Measurements from ENCODE around the gene STK11IP. TPM values are rescaled to one million over a fixed set of nuclear protein-coding genes. Genes with fewer than 3 reads are reported as not detected.

Gene STK11IP
- total RNA-seq, 2 experiments from 2014 or later = 26.4 to 27.5 TPM

DNA sequence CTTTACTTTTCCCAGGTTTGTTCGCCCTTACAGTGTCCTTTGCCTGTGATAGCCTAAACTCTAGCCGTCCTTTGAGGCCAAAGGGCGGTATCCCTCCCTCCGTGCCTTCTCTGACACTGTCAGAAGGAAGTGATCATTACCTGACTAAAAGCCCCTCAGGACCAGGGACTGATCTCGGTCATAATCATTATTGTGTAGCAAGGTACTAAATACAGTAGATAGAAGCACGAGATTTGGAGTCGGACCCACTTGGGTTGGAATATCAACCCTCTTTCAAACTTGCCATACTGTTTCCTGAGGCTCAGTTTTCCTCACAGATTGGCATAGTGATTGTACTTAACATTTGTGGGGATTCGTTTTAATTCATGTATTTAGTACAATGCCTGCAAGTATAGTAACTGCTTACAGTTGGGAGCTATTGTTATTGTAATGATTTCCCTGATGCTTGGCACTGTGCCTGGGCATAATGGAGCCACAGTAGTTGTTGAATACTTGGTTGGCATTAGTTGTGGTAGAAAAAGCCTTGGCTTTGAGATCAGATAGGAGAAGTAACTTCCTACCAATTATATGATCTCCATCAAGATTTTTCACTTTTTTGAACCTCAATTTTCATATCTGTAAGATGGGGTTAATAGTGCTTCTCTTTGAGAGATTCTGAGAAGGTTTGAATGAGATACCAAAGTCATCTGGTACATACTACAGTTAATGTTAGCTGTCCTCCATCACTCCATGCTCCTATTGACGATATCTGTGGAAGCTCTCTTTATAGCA, 836 bp downstream of the STK11IP start:
- POLR2A ChIA-PET = no interaction called here
- Mint-ChIP-seq H3K27me3 (no peaks in the 10 kb centered on the region), H3K27ac (peak overlapping the region; percentile 98), H3K36me3 (ENCODE audit: low read depth) (peaks cover 5% of the 10 kb centered on the region), H3K4me3 (peak overlapping the region; percentile 95), H3K4me1 (ENCODE audit: low read depth) (peaks cover 22% of the 10 kb centered on the region), H3K9me3 (no peaks in the 10 kb centered on the region)
- no peak for ATAC-seq
- CTCF ChIA-PET = interaction anchor here (1.1 to 3.2 kb wide), 7 partner anchors 38 to 69 kb away, joined by 3 to 20 read pairs (median 6); partner anchors contain the start of gene CHPF
- TF ChIP-seq, protein P1, sequence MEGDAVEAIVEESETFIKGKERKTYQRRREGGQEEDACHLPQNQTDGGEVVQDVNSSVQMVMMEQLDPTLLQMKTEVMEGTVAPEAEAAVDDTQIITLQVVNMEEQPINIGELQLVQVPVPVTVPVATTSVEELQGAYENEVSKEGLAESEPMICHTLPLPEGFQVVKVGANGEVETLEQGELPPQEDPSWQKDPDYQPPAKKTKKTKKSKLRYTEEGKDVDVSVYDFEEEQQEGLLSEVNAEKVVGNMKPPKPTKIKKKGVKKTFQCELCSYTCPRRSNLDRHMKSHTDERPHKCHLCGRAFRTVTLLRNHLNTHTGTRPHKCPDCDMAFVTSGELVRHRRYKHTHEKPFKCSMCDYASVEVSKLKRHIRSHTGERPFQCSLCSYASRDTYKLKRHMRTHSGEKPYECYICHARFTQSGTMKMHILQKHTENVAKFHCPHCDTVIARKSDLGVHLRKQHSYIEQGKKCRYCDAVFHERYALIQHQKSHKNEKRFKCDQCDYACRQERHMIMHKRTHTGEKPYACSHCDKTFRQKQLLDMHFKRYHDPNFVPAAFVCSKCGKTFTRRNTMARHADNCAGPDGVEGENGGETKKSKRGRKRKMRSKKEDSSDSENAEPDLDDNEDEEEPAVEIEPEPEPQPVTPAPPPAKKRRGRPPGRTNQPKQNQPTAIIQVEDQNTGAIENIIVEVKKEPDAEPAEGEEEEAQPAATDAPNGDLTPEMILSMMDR (IDR thresholded peaks at IDR 0.05) = no peak
- intact Hi-C loops (cut with micrococcal nuclease) = loop anchor here (5.0 kb wide), 1 partner anchor 56 kb away; the partner anchor contains the start of genes CHPF and TMEM198
- no peak for DNase-seq

DNA sequence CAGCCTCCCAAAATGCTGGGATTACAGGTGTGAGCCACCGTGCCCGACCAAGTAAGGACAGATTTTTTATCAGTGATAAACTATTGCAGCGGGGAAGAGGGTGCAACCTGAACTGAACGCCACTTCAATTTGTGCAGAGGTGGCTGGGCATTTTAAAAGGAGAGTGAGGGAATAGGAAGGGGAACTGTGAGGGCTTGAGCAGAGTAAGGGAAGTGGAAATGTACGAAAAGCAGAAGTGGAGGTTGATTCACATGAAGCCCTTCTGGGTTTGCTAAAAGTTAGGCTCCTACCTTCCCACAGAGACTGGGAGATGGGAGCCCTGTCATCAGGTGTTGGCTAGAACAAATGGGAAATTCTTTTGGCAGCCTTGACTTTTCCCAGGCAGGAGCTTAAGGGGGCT, 6.1 kb downstream of the STK11IP start:
- DNase-seq (no peak), ATAC-seq (no peak)
- CTCF ChIA-PET = interaction anchor here (2.8 kb wide), 1 partner anchor 44 kb away, joined by 14 read pairs; no protein-coding TSS in a partner anchor
- Mint-ChIP-seq H3K36me3 (ENCODE audit: low read depth) (peaks cover 20% of the 10 kb centered on the region), H3K9me3 (no peaks in the 10 kb centered on the region), H3K4me1 (ENCODE audit: low read depth) (peaks cover 4% of the 10 kb centered on the region), H3K4me3 (no peak overlapping the region), H3K27me3 (no peaks in the 10 kb centered on the region), H3K27ac (no peak overlapping the region)
- TF ChIP-seq, protein P1 (IDR thresholded peaks at IDR 0.05) = no peak
- intact Hi-C loops (cut with micrococcal nuclease) = no loop called here
- POLR2A ChIA-PET = no interaction called here

DNA sequence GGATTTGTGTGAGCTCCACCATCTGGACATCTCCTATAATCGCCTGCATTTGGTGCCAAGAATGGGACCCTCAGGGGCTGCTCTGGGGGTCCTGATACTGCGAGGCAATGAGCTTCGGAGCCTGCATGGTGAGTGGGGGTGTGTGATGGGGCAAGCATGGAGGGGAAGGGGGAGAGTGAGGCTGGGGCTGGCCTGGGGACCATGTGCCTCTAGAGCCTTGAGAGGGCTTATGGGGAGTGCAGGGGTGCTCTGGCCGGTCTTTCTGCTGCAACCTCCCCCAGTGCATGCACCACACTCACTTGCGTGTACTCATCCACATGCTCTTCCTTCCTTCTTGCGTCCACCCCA, 7.9 kb downstream of the STK11IP start:
- H3K4me3 Mint-ChIP-seq = no peak overlapping the region
- POLR2A ChIA-PET = no interaction called here
- H3K27me3 Mint-ChIP-seq = no peaks in the 10 kb centered on the region
- TF ChIP-seq, protein P1 (IDR thresholded peaks at IDR 0.05) = no peak
- H3K9me3 Mint-ChIP-seq = no peaks in the 10 kb centered on the region
- H3K36me3 Mint-ChIP-seq (ENCODE audit: low read depth) = peaks cover 22% of the 10 kb centered on the region
- H3K27ac Mint-ChIP-seq = no peak overlapping the region
- ATAC-seq (no peak), DNase-seq (no peak)
- CTCF ChIA-PET = interaction anchor here (1.6 kb wide), 1 partner anchor 65 kb away, joined by 6 read pairs; no protein-coding TSS in a partner anchor
- intact Hi-C loops (cut with micrococcal nuclease) = no loop called here
- H3K4me1 Mint-ChIP-seq (ENCODE audit: low read depth) = no peaks in the 10 kb centered on the region

DNA sequence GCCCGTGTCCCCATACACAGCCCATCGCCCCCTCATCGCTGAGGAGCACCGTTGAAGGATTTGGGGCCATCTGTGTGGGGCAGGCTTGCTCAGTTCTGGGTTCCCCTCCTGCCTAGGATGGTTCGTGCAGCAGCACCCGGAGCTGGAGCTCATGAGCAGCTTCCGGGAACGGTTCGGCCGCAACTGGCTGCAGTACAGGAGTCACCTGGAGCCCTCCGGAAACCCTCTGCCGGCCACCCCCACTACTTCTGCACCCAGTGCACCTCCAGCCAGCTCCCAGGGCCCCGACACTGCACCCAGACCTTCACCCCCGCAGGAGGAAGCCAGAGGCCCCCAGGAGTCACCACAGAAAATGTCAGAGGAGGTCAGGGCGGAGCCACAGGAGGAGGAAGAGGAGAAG, 10.3 kb downstream of the STK11IP start:
- no peak overlapping the region for H3K27ac Mint-ChIP-seq
- H3K4me3 Mint-ChIP-seq = no peak overlapping the region
- no peaks in the 10 kb centered on the region for H3K9me3 Mint-ChIP-seq
- intact Hi-C loops (cut with micrococcal nuclease) = no loop called here
- ChIA-PET POLR2A (no interaction called here), CTCF (interaction anchor here (1.2 kb wide), 1 partner anchor 35 kb away, joined by 3 read pairs; no protein-coding TSS in a partner anchor)
- TF ChIP-seq, protein P1 (IDR thresholded peaks at IDR 0.05) = no peak
- ATAC-seq = no peak
- peaks cover 13% of the 10 kb centered on the region for H3K4me1 Mint-ChIP-seq (ENCODE audit: low read depth)
- no peaks in the 10 kb centered on the region for H3K27me3 Mint-ChIP-seq
- H3K36me3 Mint-ChIP-seq (ENCODE audit: low read depth) = peaks cover 27% of the 10 kb centered on the region
- no peak for DNase-seq

DNA sequence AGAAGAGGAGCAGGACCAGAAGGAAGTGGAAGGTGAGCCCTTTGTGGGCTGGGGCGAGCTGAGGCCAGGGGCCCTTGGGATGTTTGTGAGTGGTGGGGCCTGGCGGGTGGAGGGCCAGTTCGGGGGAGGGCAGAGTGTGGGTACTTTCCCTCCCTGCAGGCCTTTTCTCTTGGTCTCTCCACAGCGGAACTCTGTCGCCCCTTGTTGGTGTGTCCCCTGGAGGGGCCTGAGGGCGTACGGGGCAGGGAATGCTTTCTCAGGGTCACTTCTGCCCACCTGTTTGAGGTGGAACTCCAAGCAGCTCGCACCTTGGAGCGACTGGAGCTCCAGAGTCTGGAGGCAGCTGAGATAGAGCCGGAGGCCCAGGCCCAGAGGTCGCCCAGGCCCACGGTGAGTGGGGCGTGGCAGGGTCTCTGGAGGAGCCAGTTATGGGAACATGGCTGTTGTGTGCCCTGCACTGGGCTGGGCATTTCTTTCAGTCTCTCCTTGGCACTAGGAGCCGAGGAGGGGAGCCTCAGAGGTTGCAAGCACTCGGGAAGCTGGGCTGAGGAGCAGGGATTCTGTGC, 10.8 kb downstream of the STK11IP start:
- intact Hi-C loops (cut with micrococcal nuclease) = no loop called here
- Mint-ChIP-seq H3K36me3 (ENCODE audit: low read depth) (peaks cover 27% of the 10 kb centered on the region), H3K4me3 (no peak overlapping the region), H3K27ac (no peak overlapping the region), H3K27me3 (no peaks in the 10 kb centered on the region), H3K4me1 (ENCODE audit: low read depth) (peaks cover 15% of the 10 kb centered on the region), H3K9me3 (no peaks in the 10 kb centered on the region)
- POLR2A ChIA-PET = no interaction called here
- CTCF ChIA-PET = interaction anchor here (1.2 kb wide), 1 partner anchor 35 kb away, joined by 3 read pairs; no protein-coding TSS in a partner anchor
- DNase-seq = no peak
- TF ChIP-seq, protein P1 (IDR thresholded peaks at IDR 0.05) = no peak
- ATAC-seq = no peak

Data from activated CD8-positive, alpha-beta T cell treated with anti-CD3 and anti-CD28 coated beads for 36 hours (primary cell).